HG02884 (cell line): ENCODE data around the gene CTSZ.

Experiments
- ATAC-seq: cut with Tn5 transposase; IDR thresholded peaks from one replicate; pipeline ENCODE4 v1.9.1; 2021; ENCODE audit warnings: mild to moderate bottlenecking, moderate library complexity; ENCODE audit not compliant: unreplicated experiment

CTSZ gene

DNA sequence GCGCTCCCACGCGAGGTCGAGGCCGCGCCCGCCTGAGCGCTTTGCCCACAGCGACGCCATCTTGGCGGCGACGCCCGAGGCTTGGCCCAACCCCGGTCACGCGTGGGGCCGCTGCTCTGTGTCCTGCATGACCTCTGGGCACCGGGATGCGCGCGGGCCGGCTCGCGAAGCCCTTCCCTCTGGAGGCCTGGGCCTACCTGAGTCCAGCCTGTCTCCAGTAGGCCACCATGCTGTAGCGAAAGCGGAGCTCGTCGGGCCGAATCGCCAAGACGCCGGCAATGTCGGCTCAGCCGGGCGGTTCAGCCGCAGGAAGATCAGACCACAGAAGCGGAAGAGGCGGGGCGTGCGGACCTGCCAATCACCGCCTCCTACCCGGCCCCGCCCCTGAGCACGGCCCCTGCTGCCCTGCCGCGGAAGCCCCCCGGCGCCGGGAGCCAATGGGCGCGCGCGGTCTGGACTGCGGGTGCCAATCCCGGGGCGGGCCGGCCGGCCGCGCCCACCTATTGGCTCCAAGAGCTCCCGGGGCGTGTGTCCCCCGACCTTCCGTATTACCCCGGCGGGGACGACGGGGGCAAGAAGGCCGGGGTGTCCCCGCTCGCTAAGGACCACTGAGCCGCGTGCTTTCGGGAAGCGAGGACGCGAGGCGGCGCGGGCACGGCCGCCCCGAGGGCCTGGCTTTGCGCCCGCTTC lies 25.1 kb upstream of the CTSZ start, which contains the start of gene ATP5F1E:
ATP5F1E (minus strand) TSS at position 313 of the 690 bp plus-strand sequence; CDS start at position 229, 84 bp downstream.
- peak; percentile 93 for ATAC-seq

DNA sequence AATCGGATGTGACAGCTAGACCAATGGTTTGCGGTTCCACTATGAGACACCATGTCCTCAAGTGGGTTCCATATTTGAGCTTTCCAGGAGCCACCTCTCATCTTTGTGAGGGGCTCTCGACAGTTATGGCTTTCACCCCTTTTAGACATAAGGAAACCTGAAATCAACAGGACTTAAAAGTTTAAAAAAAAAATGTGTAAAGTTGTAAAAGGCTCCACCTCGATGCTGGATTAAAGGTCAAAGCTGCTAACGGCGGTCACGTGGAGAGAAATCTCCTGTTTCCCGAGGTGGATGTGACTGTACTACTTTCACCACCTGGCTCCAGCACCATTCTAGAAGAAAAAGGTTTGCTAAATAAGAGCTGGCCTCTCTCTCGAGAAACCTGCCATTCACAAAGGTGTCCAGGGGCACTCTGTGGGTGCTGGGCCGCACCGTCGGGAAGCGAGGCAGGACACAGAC lies 24.5 kb upstream of the CTSZ start:
- no peak for ATAC-seq

DNA sequence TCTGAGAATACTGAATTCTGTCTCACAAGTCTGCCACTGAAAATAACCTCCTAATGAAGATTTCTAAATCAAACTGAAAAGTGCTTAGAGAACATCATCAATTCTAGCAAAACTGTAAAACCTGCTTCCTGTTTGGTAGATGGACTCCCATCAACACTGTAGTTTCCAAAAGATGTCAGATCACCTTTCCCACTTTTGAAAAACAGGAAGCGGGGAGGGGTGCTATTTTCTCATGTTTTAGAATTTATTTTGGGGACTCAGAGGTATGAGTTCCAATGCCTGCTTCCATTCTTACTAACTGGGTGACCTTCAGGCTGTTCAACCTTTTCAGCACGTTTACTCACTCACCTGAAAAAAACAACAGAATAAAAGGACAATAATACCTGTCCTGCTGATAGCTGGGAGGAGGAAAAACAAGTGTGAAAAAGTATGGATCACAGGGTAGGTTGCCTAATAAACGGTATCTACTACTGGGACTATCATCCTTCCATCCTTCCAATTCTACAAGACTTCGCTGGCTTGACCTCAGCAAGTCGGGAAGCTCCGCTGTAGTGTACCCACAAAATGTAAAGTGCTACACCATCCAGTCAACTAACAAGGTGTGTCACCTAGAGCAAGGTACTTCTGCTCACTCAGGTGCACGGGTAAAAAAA lies 24.0 kb upstream of the CTSZ start:
- no peak for ATAC-seq

DNA sequence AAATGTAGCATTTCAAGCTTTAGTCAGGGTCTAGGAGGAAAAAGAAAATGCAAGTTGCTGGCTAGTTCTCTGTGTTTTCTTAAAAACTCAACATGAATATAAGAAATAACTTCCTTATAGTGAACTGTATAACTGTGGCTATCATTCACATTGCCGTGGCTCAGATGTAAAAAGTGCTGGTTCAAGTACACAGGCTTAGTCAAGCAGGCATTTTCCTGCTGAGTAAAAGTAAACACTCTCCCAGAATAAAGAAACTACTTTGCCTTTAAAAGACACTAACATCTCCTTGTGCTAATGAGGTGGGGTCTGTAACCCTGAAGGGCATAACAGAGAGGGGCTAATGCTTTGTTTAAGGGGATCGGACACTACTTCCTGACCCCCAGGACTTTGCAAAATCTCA lies 21.8 kb upstream of the CTSZ start:
- no peak for ATAC-seq

DNA sequence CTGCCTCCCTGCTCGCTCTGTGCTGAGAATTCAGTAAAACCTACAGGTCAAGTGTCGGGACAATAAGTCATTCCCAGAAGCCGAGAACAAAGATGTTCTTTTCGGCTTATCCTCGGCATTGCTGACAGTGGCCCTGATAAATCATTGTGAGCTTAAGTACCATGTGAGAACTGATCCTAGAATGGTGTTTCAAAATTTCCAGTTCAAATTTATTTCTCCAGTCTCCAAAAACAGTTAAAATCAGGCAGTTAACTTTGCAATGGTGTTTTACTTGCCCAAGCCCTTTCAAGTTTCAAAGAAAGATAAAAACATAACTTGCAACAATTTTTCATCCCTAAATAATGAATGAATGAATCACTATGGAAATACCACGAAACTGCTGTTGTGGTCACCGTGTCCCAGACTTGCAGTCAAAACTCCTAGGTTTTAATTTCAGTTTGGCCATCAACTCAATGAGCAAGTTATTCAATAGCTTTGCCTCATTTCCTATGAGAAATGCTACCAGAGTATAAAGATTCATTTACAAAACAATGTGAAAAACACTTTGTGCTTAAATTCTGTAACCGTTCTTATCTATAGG lies 20.8 kb upstream of the CTSZ start:
- ATAC-seq, result no peak

DNA sequence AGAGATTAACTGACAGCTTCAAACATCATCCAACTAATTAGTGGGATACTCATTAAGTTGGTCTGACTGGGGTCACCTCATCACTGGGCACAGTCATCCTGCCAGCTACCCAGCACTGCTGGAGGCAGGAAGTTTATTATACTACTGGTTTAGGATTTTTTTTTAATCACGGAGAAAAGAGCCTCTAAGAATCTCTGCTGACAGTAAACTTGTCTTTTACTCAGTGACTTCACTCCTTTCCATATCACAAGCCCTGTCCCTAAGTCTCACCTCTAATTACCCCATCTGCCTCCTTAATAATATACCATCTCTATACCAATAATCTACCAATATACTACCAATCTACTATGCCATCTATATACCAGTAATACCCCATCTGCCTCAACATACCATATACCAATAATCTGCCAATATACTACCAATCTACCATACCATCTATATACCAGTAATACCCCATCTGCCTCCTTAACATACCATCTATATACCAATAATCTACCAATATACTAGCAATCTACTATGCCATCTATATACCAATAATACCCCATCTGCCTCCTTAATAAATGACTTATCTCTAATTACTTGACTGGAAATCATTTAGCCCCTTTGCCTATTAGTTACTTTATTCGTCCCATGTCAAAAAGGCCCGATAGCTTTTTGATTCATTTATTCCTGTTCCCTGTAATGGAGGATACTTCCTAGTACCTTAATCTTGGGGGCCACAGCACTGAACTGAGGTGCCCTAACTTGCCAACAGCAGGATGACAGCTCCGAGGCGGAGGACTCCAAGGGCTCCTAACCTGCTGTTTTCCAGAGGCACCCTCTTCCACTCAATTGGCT lies 20.1 kb upstream of the CTSZ start:
- ATAC-seq, result no peak

DNA sequence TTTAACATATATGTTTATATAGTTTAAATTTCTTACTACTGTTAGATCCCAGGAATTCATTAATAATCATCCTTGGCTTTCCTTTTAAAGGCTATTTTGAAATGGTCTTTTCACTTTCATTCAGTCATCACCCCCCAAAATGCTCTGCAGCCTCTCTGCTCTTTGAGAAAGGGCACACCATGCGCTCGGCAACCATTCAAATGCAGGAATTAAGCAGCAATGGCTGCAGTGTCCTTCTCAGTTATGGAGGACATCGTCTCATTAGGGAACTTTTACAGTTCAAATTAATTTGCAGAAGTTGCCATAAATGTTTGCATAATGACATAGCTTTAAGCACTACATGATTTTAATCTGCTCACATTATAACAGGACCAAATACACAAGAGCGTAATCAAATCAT lies 18.5 kb upstream of the CTSZ start:
- ATAC-seq, result no peak

DNA sequence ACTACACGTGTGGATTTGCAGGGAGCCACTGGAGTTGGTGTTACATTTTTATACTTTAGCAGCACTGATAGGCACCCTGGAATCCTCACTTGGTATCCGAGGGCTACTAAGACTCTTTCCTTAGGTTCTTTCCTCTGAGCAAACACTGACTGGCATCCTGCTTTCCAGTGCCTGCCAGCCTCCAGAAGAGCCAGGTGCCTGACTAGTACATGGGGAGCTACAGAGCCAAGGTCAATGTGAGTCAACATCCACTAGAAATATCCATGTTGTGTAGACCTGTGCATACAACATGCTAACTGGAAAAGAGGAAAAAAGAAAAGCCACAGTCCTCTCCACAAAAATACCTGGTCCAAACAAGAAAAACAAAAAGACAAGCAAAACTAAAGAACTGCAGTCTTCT lies 18.0 kb upstream of the CTSZ start:
- ATAC-seq, result no peak

DNA sequence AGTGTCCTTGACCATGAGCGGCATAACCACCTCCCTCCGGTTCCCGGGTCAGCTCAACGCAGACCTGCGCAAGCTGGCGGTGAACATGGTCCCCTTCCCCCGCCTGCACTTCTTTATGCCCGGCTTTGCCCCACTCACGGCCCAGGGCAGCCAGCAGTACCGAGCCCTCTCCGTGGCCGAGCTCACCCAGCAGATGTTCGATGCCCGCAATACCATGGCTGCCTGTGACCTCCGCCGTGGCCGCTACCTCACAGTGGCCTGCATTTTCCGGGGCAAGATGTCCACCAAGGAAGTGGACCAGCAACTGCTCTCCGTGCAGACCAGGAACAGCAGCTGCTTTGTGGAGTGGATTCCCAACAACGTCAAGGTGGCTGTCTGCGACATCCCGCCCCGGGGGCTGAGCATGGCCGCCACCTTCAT lies 17.1 kb upstream of the CTSZ start:
- ATAC-seq, result no peak

DNA sequence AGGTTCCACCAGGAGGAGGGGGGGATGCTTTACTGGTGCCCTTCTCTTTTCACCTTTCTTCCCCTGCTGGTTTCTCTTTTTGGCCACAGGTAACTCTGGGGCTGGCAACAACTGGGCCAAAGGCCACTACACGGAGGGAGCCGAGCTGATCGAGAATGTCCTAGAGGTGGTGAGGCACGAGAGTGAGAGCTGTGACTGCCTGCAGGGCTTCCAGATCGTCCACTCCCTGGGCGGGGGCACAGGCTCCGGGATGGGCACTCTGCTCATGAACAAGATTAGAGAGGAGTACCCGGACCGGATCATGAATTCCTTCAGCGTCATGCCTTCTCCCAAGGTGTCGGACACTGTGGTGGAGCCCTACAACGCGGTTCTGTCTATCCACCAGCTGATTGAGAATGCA lies 16.6 kb upstream of the CTSZ start:
- no peak for ATAC-seq

DNA sequence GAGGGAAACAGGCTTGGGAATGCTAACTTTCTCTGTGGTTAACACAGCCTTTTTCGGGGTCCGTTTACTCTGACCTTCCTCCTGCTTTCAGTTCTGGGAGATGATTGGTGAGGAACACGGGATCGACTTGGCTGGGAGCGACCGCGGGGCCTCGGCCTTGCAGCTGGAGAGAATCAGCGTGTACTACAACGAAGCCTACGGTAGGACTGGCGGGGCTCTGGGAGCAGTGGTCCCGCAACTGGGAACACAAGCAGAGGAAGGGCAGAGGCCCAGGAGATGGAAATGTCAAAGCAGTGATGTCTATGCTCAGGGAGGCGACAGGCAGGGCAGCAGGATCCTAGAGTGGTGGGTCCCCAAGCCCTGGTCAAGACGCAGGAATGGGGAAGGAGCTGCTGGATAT lies 15.7 kb upstream of the CTSZ start:
- no peak for ATAC-seq

DNA sequence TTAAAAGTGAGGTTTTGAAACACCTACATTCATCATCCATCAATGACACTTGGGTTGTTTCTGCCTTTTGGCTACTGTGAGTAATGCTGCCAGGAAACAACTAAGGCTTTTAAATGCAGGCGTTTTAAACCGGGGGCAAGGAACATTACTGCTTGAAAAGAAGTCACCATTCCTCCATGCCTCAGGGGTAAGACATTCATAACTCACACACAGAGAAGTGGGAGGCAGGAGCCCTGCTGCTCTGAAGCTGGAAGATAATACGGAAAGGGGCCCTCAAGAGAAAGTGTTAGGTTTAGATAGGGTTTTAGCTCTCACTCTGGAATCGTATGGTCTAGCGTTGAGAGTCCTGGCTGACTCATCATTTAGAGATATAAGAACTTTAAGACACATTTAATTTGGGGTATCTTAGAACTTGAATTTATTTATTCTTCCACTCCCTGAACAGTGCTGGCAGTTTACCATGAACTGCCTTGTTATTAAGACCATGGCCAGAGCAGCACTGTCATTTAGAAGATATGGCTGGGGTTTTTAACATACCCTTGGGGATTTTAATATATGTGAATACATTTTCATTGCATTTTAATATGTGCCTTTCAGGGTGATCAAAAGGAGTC lies 14.0 kb upstream of the CTSZ start:
- no peak for ATAC-seq

DNA sequence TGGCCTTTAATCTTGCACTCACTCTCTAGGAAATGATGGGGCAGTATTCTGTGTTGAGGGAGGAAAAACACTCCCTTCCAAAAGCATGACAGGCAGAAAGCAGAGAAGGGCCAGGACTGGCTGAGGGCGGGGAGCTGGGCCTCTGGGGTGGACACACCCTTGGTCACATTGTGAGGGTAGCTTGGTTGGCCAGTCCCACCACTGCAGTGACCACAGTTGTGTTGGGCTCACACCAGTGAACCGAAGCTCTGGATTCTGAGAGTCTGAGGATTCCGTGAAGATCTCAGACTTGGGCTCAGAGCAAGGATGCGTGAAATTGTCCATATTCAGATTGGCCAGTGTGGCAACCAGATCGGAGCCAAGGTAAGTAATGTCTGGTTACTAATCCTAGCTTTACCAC lies 12.2 kb upstream of the CTSZ start, which contains the start of gene TUBB1:
TUBB1 (plus strand) TSS at position 213 of the 400 bp plus-strand sequence; CDS start at position 307, 94 bp downstream.
- no peak for ATAC-seq

DNA sequence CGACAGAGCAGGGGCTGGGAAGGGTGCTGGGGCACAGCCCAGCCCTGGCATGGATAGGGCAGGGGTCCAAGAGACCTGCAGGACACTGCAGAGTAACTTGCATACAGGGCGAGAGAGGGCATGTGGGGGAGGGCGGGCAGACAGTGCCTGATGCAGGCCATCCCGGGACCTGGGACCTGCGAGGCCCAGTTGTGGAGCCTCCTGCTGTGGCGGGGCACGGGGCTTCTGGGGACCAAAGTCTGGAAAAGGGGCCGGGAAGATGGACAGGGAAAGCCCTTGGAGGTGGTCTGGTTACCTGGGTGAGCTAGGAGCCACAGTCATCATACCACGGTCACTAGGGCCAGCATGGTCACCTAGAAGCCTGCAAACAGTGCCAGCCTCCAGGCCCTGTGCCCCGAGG lies 11.8 kb upstream of the CTSZ start:
- no peak for ATAC-seq

DNA sequence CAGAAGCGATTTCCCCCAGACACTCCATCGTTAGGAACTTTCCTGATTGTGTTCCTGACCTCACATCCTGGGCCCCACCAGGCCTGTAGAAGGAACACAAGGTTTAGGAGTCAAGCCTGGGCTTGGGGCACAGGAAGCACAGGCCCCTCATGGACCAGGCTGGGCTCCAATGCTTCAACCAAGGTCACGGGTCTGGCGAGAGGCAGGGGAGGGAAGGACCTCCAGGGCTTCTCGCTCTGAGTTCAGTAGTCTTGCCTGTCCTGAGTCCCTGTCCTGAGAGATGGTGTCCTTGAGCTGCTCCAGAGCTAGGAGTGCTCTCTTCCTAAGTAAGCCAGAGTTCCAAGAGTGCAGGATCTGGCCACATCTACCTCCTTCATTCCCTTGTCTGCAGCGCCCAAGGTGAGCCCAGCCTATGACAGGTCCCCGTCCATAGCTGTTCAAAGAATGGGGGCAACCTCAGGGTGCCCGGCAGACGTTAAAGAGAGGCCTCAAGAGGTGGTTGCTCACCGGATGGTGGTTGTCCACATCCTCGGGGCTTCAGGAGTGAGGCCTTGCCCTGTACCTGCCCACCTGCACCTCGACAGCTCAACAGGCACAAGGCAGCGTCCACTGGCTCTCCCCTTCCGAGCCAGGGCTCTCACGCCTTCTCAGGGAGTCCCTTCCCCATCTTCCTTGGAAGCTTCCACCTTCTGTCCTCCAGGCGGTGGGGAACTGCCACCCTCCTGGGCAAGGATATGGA lies 10.6 kb upstream of the CTSZ start:
- ATAC-seq, result no peak

DNA sequence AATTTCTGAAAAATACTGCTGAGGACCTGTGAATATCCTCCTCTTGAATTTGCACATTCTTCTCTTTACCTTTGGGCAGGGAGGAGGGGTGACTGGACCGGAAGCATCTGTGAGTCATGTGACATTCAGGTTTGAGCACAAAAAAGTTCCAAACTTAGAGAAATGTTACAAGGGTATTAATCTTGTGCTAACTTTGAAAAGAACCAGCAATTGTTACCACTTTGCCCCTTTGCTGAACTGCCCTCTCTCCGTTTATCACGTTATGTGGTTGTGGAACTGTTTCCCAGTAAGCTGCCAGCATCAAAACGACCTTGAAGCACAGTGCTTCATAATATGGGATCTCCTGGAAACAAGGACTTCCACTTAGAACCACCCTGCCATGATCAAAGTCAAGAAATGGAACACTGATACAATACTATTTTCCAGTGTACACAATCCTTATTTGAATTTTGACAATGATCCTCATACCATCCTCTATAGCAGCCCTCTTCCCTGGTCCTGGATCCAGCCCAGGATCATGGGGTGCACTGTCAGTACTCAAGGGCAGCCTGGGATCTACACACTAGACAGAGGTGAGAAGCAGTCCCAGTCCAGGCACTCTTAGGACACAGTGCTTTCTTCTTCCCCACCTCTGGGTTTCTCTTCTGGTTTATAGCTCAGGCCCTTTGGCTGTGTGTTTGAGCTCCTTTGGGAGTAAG lies 9.9 kb upstream of the CTSZ start:
- ATAC-seq, result no peak

DNA sequence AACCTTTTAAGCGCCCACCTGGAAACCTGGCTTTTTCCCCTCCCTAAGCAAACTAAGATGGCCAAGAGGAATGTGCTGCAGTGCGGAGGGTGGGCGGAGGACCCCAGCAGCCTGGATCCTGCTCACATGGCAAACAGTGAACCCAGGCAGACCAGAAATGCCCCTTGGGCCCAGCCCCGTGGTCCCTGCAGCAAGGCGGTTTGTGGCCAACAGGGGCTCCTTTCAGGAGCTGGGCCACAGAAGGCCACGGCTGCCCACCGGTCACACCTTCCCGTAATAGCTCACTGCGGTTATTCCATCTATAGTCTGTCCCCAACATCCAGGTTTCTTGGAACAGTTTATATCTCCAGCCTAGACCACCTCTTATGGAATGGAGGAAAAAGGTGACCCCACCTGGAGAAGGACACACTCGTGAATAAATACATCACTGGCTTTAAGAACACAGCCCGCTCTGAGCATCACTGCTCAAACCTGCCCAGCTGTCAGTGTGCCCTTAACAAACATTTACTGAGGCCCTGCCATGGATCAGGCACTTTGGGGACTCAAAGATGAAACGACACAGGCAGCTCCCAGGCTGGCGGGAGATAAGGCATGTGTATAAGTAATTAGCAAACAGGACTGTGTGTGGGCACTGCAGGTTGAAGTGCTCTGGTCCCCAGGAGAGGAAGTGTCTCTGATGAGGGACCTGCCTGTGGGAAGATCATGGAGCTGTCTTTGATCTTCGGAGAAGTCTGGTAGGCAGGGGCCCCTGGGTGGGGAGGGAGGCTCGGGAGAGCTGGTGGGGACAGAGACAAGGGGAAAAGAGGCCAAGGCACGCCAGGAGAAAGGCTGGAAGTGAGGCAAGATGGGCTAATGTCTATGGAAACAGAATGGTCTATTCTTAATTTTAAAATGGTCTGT lies 9.0 kb upstream of the CTSZ start:
- no peak for ATAC-seq

DNA sequence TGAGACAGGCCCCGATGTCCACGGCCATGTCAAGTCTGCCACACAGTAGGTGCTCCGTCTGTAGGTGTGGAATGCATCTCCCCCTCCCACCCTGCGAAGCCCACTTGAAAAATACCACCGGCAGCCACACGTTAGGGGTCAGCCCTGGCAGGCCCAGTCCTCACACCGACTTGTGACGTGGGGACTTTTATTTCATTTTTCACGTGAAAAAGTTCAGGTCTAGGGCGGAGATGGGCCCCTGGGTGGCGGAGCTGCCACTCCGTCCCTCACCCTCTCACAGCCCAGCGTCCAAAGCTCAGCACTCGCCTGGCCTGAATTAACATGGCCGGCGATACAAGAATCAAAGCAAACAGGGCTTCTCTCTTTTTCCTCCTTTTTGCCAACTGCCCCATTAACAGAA lies 8.4 kb upstream of the CTSZ start:
- no peak for ATAC-seq
